Islet precursor cell (in vitro differentiated cells): Measurements from ENCODE around the gene TMEM51.

ENCODE experiments used
- DNase-seq: peaks from one replicate; pipeline ENCODE4 v3.0.0-alpha.2; 2018

The TMEM51 gene

DNA sequence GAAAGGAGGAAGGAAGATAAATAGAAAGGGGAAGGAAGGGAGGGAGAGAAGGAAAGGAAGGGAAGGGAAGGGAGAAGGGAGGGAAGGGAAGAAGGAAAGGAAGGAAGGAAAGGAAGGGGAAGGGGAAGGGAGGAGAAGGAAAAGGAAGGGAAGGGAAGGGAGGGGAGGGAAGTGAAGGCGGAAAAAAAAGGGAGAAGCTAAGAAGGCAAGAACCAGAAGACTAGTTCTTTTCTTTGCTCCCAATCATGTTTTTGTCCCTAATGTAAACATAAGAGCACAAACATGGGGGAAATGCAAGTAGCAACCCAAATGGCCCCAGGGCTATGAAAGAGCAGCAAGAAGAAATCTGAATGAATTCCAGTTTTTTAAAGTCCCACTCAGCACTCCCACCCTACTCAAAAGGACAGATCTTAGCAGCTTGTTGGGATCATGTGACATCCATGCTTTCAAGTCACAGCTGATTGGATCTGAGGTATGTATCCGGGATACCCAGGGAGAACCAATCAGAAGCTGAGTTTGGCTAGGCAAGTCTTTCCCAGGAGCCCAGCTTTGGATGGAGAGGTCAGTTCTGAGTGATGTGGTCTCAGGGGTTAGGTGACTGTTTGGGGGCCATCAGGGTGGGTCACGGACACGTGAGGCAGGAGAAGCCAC lies 69.2 kb downstream of the TMEM51 start:
- no peak for DNase-seq

DNA sequence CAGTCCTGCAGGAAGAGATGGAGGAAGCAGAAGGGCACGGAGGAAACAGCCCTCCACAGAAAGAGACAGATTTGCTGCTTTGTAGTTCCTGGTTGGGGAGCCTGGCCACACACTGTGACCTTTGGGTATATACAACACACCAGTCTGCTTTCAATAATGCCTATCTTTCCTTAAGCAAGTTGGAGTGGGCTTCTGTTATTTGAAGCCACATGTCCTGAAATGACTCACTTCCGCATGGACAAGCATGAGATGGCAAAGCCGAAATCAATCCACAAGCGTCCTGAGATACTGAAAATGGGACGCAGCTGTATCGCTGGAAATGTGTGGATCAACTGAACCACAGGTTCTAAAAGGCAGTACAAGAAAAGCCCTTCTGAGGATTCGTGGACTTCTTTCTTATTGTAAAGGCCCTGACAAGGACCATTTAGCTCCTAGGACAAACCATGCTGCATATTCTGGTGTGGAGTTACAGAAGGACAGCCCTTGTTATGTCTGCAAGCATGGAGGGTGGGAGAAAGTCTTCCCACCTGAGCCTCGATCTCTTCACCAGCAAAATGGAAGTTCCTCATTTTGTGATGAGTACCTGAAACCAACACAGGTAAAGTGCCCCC lies 70.8 kb downstream of the TMEM51 start:
- no peak for DNase-seq

DNA sequence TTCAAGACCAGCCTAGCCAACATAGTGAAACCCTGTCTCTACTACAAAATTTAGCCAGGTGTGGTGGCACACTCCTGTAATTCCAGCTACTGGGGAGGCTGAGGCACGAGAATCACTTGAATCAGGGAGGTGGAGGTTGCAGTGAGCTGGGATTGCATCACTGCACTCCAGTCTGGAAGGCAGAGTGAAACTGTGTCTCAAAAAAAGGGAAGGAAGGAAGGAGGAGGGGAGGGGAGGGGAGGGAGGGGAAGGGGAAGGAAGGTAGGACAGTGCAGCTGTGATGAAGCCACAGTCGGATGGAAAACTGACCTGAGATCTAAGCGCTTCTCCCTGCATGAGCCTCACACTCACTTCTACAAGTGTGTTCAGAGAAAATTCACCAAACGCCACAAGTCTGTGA lies 71.4 kb downstream of the TMEM51 start:
- DNase-seq, result no peak

DNA sequence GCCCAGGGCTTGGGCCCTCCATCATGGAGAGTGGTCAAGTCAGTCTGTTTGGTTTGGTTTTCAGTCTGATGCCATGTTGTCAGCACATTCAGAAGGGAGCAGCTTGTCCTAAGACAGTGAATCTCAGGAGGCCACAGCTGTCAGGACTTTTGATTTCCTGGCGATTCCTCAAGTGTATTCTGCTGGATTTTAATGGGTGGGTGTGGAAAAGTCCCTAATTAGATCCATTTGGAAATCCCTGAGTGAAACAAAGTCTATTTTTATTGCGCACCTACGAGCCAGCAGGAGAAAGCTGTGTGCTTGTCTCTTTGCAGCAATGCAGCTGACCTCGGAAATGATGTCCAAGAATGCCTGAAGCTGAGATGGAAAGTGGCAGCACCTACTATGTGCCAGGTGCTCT lies 71.9 kb downstream of the TMEM51 start:
- no peak for DNase-seq

DNA sequence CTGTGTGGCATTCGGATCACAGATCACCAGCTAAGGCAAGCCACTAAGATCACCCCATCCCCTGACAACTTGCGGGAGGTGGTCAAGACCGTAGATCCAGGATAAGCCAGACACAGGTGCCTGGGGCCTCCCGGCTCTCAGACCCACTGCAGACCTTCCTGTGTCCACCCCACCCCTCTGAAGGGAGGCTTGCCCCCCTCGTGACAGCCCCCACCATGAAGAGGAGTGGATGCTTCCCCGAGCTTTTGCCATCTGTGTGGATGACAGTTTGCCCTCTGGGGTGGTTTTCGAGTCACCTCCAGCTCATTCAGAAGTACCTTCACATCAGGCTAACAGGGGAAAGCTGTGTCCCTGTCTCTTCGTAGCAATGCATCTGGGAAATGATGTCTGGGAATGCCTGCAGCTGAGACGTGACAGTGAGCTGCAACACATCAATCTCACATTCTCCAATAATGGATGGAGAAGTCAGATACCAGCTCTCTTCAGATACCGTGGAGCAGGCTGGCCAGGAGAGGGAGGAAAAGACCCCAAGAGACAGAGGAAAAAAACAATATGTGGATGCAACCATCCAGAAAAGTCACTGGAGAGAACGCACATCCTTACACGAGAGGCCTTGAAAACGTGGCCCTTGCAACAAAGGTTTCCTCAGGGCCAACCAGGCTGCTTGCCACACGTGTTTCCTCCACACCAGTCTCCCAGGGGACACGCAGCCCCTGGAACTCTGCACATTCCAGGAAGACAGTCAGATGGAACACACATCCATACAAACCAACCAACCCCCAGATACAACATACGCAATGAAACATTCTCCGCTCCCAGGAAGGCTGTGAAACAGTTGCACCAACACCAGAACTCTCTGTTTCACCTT lies 73.1 kb downstream of the TMEM51 start:
- peak; percentile 84 for DNase-seq

DNA sequence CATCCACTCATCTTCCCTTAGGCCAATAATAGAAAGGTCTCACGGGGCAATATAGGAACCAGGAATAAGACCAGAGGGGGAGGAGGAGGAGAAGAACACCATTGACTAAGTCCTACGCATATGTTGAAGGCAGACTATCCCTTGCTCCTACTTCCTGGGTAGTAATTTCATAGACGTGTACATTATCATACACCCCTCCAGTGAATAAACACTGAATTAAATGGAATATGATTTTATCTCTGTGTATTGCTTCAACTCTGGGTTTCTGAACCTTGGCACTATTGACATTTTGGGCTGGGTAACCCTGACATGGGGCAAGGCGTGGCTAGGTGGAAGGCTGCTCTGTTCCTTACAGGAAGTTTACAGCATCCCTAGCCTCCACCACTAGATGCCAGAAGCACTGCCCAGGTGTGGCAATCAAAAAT lies 76.2 kb downstream of the TMEM51 start:
- no peak for DNase-seq

DNA sequence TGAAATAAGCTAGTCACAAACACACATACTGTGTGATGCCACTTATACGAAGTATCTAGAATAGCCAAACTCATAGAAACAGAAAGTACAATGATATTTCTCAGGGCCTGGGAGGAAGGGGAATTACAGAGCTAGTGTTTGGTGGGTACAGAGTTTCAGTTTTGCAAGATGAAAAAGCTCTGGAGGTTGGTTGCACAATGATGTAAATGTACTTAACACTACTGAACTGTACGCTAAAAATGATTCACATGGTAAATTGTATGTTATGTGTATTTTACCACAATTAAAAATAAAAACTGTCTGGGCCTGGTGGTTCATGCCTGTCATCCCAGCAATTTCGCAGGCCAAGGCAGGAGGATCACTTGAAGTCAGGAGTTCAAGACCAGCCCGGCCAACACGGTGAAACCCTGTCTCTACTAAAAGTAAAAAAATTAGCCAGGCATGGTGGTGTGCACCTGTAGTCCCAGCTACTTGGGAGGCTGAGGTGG lies 78.2 kb downstream of the TMEM51 start:
- no peak for DNase-seq

DNA sequence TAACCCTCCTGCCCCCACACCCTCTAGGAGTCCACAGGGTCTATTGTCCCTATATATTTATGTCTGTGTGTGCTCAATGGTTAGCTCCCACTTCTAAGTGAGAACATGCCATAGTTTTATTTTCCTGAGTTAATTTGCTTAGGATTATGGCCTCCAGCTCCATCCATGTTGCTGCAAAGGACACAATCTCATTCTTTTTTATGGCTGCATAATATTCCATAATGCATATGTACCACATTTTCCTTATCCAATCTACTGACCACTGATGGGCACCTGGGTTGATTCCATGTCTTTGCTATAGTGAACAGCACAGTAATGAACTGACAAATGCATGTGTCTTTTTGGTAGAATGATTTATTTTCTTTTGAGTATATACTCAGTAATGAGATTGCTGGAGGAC lies 80.1 kb downstream of the TMEM51 start:
- DNase-seq, result no peak

DNA sequence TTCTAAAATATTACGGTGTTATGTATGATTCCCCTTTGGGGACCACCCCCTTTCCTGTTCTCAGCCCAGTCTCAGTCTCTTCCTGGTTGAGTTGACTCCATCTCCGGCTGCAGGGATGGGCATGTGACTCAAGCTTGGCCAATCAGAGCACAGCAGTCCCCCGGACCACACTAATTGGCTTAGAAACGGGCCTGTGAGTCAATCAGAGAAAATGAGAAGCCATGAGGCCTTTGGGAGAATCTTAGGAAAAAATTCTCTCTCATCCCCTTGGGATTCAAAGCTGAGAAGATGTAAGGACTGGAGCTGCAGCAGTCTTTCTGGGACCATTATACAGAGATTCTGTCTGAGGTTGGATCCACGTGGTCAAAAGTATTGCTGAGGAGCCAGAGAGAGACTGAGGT lies 82.8 kb downstream of the TMEM51 start:
- peak; percentile 50 for DNase-seq

DNA sequence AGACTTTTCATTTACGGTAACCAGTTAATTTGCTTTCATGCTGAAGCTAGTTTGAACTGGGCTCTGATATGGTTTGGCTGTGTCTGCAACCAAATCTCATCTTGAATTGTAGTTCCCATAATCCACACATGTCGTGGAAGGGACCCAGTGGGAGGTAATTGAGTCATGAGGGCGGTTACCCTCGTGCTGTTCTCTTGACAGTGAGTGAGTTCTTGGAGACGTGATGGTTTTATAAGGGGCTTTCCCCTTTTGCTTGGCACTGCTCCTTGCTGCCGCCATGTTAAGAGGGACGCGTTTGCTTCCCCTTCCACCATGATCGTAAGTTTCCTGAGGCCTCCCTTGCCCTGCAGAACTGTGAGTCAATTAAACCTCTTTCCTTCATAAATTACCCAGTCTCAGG lies 83.2 kb downstream of the TMEM51 start:
- no peak for DNase-seq

DNA sequence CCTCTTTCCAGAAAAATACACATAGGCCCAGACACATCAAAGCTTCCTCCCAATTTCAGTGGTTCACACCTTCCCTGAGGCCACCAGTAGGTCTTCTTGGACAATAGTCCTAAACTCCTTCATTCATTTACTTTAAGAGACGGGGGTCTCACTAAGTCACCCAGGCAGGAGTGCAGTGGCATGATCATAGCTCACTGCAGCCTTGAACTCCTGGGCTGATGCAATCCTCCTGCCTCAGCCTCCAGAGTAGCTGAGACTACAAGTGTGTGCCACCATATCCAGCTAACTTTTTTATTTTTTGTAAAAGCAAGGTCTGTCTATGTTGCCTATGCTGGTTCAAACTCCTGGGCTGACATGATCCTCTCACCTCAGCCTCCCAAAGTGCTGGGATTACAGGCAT lies 85.2 kb downstream of the TMEM51 start:
- DNase-seq, result no peak

DNA sequence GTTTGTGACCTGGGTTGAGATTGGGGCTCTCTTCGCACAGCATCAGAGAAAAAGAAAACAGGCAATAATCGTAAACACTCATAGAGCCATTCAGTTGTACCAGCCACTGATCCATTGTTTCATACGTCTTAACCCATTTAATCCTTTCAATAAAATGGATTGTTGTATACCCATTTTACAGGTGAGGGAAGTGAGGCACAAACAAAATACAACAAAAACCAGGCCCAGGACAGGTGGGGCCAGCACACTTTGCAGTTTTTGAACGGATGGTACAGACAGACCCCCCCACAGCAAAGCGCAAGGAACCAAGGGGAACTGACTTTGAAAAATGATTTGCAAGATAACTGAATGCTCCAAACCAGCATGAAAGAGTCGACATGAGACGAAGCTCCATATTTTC lies 89.2 kb downstream of the TMEM51 start:
- no peak for DNase-seq

DNA sequence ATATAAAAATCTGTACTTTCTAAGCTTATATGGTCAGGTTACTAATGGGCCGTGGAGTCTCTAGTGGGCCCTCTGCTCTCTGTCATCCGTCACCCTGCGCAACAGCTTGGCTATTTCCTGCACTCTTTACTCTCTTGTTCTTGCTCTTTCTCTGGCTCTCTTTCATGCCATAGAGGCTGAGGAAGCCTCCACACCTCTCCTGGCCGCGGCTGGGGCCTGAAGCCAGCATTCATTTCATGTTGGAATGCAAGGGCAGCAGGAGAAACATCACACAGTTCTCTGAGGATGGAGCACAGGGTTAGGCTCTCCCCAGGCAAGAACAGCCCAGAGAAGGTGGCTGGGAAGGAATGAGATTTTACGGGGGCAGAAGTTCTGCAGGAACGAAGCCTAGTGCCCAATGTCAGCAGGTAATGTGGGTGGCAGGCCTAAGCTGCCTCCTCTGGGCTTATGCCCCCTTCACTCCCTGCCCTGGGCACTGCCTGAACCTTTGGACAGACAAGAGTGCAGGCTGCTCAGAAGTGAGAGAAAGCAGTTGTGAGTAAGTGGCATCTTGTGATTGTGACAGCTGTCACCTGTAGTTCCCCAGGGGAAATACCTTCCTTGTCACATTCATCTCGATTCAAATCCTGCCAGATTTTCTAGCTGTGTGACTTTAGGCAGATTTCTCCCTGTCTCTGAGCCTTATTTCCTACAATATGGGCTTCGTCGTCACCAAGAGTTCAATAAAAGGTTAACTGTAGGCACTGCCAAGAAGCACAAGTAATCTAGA lies 89.9 kb downstream of the TMEM51 start:
- DNase-seq, result peak; percentile 64

DNA sequence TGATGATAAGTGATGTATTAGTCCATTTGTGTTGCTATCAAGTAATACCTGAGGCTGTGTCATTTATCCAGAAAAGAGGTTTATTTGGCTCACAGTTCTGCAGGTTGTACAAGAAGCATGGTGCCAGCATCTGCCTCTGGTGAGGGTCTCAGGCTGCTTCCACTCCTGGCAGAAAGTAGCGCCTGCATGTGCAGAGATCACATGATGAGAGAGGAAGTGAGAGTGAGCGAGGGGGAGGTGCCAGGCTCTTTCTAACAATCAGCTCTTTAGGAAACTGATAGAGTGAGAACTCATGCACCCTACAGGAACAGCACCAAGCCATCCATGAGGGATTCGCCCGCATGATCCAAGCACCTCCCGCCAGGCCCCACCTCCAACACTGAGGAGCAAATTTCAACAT lies 91.3 kb downstream of the TMEM51 start:
- DNase-seq, result no peak

DNA sequence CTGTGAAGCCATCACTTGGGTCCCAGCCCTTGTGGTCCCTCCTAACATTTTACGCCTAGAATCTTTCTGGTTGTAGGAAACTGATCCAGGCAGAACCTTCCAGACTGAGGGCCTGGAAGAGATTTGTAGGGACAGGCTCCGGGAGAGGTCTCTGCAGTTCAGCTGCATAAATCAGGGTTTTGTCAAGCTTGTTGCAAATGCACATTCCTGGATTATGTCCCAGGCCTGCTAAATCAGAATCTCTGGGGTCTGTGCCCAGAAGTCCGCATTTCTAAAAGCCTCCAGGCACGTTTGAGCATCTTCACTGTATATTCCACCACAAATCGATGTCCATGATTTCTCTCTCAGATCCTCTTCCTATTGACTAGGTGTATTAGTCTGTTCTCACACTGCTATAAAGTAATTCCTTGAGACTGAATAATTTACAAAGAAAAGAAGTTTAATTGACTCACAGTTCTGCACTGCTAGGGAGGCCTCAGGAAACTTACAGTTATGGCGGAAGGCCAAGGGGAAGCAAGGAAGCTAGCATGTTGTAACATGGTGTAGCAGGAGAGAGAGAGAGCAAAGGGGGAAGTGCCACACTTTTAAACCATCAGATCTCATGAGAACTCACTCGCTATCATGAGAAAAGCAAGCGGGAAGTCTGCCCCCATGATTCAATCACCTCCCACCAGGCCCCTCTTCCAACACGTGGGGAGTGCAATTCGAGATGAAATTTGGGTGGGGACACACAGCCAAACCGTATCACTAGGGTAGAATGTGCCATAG lies 92.2 kb downstream of the TMEM51 start:
- peak; percentile 44 for DNase-seq

DNA sequence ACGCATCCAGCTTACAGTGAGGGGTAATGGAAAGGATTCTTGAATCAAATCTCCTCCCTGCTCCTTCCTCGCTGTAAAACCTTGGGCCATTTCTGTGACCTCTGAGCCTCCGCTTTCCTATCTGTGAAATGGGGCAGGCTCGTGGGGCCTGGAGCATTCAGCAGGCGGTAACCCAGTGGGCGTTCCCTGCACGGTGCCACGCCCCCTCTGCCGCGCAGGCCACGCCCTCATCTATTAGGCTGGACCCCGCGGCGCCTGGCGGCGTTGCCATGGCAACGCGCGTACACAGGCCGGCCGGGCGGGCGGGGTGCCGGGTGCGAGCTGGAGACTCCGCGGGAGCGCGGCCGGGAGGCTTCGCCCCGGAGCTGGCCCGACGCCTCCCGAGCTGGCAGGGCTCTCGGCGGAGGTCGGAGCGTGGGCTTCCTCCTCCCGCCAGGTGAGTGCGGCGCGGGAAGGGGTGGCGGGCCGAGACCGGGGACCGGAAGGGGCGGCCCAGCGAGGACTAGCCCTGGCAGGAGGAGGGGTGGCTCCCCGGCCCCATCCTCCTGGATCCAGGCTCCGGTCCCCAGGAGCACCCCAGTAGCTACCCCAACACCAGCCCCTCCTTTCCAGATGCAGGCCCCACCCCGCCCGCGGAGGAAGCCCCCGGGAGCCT lies 93.5 kb downstream of the TMEM51 start, which contains the start of gene FHAD1:
FHAD1 (plus strand) TSS at position 264 of the 655 bp plus-strand sequence. CDS start 4,562 bp downstream, outside the sequence.
- DNase-seq, result peak; percentile 77

DNA sequence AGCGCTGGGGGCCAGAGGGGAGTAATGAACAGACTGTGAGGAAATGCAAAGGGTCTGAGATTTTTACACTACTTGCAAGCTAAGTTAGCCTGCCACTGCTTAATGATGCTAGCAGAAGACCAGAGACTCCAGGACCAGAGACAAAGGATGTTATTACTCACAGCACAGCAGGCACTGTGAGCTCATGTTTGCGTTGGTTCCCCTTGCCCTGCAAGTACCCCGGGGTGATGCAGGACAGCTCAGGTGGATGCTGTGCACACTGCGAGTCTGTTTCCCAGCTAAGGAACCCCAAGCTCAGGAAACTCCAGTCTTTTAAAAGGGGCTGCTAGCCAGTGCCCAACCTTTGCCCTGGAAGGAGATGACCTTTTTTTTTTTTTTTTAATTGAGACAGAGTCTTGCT lies 94.7 kb downstream of the TMEM51 start:
- no peak for DNase-seq

DNA sequence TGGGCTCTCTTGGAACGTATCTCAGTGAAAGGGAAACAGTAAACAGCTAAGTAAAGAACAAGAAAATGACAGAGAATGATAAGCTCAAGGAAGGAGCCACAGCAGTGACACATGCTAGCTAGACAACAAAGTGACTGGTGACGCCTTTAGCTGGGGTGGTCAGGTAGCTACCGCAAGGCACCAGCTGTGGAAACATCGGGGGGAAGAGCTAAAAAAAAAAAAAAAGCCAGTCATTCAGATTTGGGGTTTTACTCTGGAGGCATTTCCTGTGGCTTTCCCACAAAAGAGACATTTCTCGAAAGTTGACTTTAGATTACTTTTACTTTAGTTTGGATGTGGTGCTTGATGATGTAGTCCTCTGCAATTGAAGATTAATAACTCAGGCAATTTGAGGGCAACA lies 95.5 kb downstream of the TMEM51 start:
- no peak for DNase-seq

DNA sequence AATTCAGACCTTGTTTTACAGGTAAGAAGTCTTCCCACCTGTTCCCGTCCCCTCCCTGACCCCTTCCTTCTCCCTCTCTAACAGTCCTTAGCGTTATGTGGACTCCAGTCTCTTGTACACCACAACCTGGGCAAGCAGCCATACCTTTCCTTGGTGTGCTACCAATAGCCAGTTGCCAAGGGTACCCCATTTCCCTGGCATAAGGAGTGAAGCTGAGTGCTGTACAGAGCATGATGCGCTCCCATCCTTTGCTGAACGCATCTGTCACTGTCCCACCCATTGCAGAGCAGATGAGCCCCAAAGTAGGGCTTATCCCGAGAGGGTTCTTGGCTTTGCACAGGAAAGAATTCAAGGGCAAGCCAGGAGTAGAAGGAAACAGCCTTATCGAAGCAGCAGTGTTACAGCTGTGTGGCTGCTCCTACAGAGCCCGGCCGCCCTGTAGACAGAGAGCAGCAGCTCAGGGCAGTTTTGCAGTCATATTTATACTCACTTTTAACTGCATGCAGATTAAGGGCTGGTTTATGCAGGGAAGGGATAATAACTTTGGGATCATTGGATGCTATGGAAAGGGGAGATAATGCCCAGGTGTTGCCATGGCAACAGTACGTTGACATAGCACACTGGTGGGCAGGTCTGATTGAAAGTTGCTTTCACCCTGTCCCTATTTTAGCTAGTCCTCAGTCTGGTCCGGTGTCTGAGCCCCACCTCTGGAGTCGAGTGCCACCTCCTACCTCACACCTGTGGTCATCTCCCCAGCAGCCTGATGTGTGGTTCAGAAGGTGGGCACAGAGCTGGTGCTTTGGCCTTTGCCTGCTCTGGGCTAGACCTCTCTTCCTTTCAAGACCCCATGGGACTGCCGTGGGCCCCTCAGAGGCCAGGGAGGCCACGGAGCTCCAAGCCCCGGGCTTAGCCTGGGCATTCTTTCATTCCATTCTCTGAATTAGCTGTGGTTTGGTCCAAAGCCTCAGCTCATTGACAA lies 98.6 kb downstream of the TMEM51 start:
- DNase-seq, result peak; percentile 36

DNA sequence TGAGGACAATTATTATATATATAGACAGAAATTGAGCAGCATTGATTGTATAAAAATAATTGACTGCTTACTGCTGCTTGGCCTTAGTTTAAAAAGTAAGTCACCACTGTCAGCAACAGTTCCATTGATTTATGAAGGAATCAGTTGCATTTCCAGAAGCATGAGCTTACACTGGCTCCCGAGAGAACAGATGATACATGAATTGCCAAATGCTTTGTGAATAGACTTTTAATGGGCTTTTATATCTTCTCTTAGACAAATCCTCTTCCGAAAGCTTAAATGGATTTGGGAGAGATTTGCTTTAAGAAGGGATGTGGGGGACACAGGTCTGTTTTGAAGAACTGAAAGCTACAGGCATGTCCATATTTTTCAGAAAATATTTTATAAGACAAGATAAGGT lies 101.0 kb downstream of the TMEM51 start:
- DNase-seq, result no peak
